WTC11 (cell line): ENCODE results near the gene TCF20. TPM values are rescaled to one million over a fixed set of nuclear protein-coding genes. Genes with fewer than 3 reads are reported as not detected.

Source experiments
- ATAC-seq: fragments of 200-7000 bp; cut with Tn5 transposase; 2 replicates; pipeline ENCODE4 v1.10.0; 2021; ENCODE audit warnings: mild to moderate bottlenecking, moderate library complexity
- CTCF ChIA-PET: fragments of 300-600 bp; sonication (Branson Sonifier 250); formaldehyde crosslinking; loops from one replicate; lab custom pipeline; 2021; ENCODE audit warnings: antibody characterized with exemption; lab: Charles Lee
- POLR2A ChIA-PET: fragments of 350-600 bp; sonication (Branson Sonifier 250); formaldehyde crosslinking; loops from one replicate; lab custom pipeline; 2021; ENCODE audit warnings: antibody characterized with exemption; lab: Charles Lee
- DNase-seq: peaks from one replicate; pipeline ENCODE4 v3.0.0; 2021; ENCODE audit warnings: low spot score
- H3K27ac Mint-ChIP-seq: 2 replicates; pipeline ENCODE4 v1.8.0; 2021; ENCODE audit warnings: mixed read lengths
- H3K27me3 Mint-ChIP-seq: 2 replicates; pipeline ENCODE4 v1.8.0; 2021; ENCODE audit warnings: low read depth, mild to moderate bottlenecking, moderate library complexity, mixed read lengths
- H3K36me3 Mint-ChIP-seq: 2 replicates; pipeline ENCODE4 v1.8.0; 2021; ENCODE audit warnings: mixed read lengths
- H3K4me1 Mint-ChIP-seq: 2 replicates; pipeline ENCODE4 v1.8.0; 2022; ENCODE audit warnings: mixed read lengths
- H3K4me3 Mint-ChIP-seq: 2 replicates; pipeline ENCODE4 v1.8.0; 2021; ENCODE audit warnings: mild to moderate bottlenecking, moderate library complexity, mixed read lengths
- H3K9me3 Mint-ChIP-seq: 2 replicates; pipeline ENCODE4 v1.8.0; 2021; ENCODE audit warnings: mixed read lengths
- ATF1 ChIP-seq: sonication (generic); formaldehyde crosslinking; IDR thresholded peaks from 2 replicates; pipeline ENCODE4 v1.8.1; 2023; ENCODE audit warnings: mild to moderate bottlenecking, moderate library complexity, missing genetic modification reagents
- CREB1 ChIP-seq: sonication (generic); formaldehyde crosslinking; IDR thresholded peaks from 2 replicates; pipeline ENCODE4 v1.8.0; 2023; ENCODE audit warnings: mild to moderate bottlenecking, missing genetic modification reagents
- CTCF ChIP-seq: fragments of 200-600 bp; IDR thresholded peaks from 2 replicates; pipeline ENCODE4 v1.8.0; 2022; ENCODE audit warnings: antibody characterized with exemption
- HMGXB4 ChIP-seq: sonication (generic); formaldehyde crosslinking; IDR thresholded peaks from 2 replicates; pipeline ENCODE4 v1.8.1; 2023; ENCODE audit warnings: mild to moderate bottlenecking, moderate library complexity, missing genetic modification reagents
- NFATC4 ChIP-seq: fragments of 250-450 bp; sonication (Bioruptor Pico); IDR thresholded peaks from 2 replicates; pipeline ENCODE4 v1.9.0; 2021; ENCODE audit warnings: mild to moderate bottlenecking
- NR1H2 ChIP-seq: sonication (generic); formaldehyde crosslinking; IDR thresholded peaks from 2 replicates; pipeline ENCODE4 v1.9.0; 2021; ENCODE audit warnings: mild to moderate bottlenecking, moderate library complexity, missing genetic modification reagents
- RELA ChIP-seq: sonication (generic); formaldehyde crosslinking; IDR thresholded peaks from 2 replicates; pipeline ENCODE4 v1.8.1; 2022; ENCODE audit warnings: missing genetic modification reagents, mild to moderate bottlenecking, borderline replicate concordance
- RORB ChIP-seq: fragments of 250-450 bp; sonication (Bioruptor Pico); IDR thresholded peaks from 2 replicates; pipeline ENCODE4 v1.9.0; 2021; ENCODE audit warnings: mild to moderate bottlenecking
- TP53 ChIP-seq: sonication (generic); formaldehyde crosslinking; IDR thresholded peaks from 2 replicates; pipeline ENCODE4 v1.8.1; 2023; ENCODE audit warnings: mild to moderate bottlenecking, missing genetic modification reagents
- ZBTB21 ChIP-seq: sonication (generic); formaldehyde crosslinking; IDR thresholded peaks from 2 replicates; pipeline ENCODE4 v1.8.1; 2023; ENCODE audit warnings: mild to moderate bottlenecking, missing genetic modification reagents, borderline replicate concordance
- ZNF121 ChIP-seq: sonication (generic); formaldehyde crosslinking; IDR thresholded peaks from 2 replicates; pipeline ENCODE4 v1.8.0; 2023; ENCODE audit warnings: missing genetic modification reagents
- total RNA-seq: library from RNA; stranded (reverse); gene quantifications from 3 replicates; pipeline ENCODE4 v1.2.3, GENCODE V29; 2021
- TF ChIP-seq, protein P1 (sequence below): fragments of 250-450 bp; sonication (Bioruptor Pico); IDR thresholded peaks from 2 replicates; pipeline ENCODE4 v1.9.0; 2021; ENCODE audit warnings: mild to moderate bottlenecking
- TF ChIP-seq, protein P2 (sequence below): sonication (generic); formaldehyde crosslinking; IDR thresholded peaks from 2 replicates; pipeline ENCODE4 v1.8.0; 2022; ENCODE audit warnings: mild to moderate bottlenecking, missing genetic modification reagents
- TF ChIP-seq, protein P3 (sequence below): sonication (generic); formaldehyde crosslinking; IDR thresholded peaks from 2 replicates; pipeline ENCODE4 v1.8.0; 2022; ENCODE audit warnings: mild to moderate bottlenecking, missing genetic modification reagents

Gene TCF20
- total RNA-seq, 1 experiment from 2014 or later = 77.0 TPM

DNA sequence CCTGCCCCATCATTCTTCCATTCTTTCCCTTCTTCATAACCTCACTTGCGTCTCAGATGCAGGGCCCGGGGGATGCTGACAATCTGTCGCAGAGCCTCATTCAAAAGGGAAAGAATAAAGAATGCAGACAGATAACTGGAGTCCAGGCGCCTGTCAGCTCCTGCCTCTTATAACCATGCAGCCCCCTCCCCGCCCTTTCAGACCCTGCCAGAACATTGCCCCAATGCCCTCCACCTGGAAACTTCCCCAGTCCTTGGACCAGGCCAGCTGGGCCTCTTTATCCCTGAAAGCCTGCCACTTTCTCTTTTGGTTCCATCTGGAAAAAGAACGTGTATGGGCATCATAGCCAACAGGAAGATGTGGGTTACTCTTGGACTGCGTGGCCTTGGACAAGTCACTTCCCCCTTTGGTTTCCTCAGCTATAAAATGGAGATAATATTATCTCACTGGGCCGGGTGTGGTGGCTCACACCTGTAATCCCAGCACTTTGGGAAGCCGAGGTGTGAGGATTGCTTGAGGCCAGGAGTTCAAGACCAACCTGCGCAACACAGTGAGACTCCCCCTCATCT lies 2.1 kb upstream of the TCF20 start:
- no peak for DNase-seq
- Mint-ChIP-seq H3K27me3 (peaks cover 15% of the 10 kb centered on the region; the same call in 1 of the 2 replicates), H3K4me3 (no peak overlapping the region), H3K36me3 (no peaks in the 10 kb centered on the region; the same call in 1 of the 2 replicates)
- no peak for TF ChIP-seq ZNF121
- no peak for TF ChIP-seq NFATC4
- TF ChIP-seq RORB (CRISPR knock-in tag) = no peak
- TF ChIP-seq, all 79 proteins: peak for 0
- H3K4me1 Mint-ChIP-seq = peaks cover 42% of the 10 kb centered on the region
- ChIA-PET POLR2A (no interaction called here), CTCF (interaction anchor here (1.3 kb wide), 1 partner anchor 21 kb away, joined by 5 read pairs; no protein-coding TSS in a partner anchor)
- ATAC-seq = no peak
- no peak overlapping the region for H3K27ac Mint-ChIP-seq
- no peaks in the 10 kb centered on the region for H3K9me3 Mint-ChIP-seq

DNA sequence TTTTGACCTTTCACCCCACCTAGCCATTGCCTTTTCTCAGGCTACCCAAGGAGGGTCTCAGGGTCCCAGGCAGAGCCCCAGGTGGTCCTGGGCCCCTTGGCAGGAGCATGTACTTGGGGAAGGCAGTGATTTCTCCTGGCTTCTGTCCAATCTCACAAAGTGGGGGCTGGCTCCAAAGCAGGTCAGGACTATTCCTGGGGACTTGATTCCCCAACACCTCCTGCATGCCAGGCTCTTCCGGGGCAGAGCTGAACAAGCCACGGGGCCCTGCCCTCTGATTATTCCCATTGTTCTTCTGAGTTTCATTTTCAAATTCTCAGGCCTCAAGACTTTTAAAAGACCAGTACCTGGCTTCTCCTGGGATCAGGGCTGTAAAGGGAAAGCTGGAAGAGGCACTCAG lies 1.5 kb upstream of the TCF20 start:
- peaks cover 11% of the 10 kb centered on the region; the same call in 1 of the 2 replicates for H3K27me3 Mint-ChIP-seq
- CTCF ChIA-PET = interaction anchor here (1.3 to 1.9 kb wide), 2 partner anchors 21 to 103 kb away, joined by 4 to 5 read pairs; no protein-coding TSS in a partner anchor
- peaks cover 42% of the 10 kb centered on the region for H3K4me1 Mint-ChIP-seq
- TF ChIP-seq TP53 (CRISPR knock-in tag) (no peak), CREB1 (CRISPR knock-in tag) (no peak), ZBTB21 (no peak), NR1H2 (CRISPR knock-in tag) (no peak), RELA (CRISPR knock-in tag) (no peak)
- TF ChIP-seq, protein P1, sequence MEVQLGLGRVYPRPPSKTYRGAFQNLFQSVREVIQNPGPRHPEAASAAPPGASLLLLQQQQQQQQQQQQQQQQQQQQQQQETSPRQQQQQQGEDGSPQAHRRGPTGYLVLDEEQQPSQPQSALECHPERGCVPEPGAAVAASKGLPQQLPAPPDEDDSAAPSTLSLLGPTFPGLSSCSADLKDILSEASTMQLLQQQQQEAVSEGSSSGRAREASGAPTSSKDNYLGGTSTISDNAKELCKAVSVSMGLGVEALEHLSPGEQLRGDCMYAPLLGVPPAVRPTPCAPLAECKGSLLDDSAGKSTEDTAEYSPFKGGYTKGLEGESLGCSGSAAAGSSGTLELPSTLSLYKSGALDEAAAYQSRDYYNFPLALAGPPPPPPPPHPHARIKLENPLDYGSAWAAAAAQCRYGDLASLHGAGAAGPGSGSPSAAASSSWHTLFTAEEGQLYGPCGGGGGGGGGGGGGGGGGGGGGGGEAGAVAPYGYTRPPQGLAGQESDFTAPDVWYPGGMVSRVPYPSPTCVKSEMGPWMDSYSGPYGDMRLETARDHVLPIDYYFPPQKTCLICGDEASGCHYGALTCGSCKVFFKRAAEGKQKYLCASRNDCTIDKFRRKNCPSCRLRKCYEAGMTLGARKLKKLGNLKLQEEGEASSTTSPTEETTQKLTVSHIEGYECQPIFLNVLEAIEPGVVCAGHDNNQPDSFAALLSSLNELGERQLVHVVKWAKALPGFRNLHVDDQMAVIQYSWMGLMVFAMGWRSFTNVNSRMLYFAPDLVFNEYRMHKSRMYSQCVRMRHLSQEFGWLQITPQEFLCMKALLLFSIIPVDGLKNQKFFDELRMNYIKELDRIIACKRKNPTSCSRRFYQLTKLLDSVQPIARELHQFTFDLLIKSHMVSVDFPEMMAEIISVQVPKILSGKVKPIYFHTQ (CRISPR knock-in tag) = no peak
- H3K9me3 Mint-ChIP-seq = no peaks in the 10 kb centered on the region
- peaks cover 2% of the 10 kb centered on the region; the same call in 1 of the 2 replicates for H3K36me3 Mint-ChIP-seq
- POLR2A ChIA-PET = no interaction called here
- ATAC-seq (no peak), DNase-seq (no peak)
- H3K4me3 Mint-ChIP-seq = no peak overlapping the region; the same call in 1 of the 2 replicates
- no peak overlapping the region for H3K27ac Mint-ChIP-seq

DNA sequence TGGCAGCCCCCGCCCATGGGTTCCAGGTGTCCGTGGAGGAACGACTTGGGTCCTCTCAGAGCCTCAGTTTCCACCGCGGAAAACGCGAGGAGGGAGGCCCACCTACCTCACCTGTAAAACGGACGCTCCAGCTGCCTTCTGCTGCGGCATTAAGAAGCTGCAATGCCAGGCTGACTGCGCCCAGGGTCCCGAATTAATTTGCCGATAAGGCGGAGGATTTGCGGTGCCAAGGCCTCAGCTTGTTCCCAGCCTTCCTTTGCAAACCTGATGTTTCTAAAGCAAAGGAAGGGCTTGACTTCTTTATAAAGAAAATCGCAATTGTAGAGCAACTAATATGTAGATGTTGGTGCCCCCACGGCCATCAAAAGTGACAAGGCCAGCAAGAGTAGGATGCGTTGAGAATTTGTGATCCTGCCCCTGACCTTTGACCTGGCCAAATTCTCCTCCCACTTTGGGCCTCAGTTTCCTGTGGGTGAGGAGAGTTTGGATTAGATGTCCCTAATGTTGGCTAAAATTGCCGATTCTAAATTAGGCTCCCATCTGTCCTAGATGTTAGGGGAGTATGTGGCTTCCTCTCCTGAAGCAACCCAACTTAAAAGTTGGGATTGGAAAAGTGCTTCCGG lies 849 bp upstream of the TCF20 start:
- no peak for DNase-seq
- peaks cover 11% of the 10 kb centered on the region for H3K27me3 Mint-ChIP-seq
- POLR2A ChIA-PET = interaction anchor here (0.8 kb wide), 1 partner anchor 13 kb away, joined by 3 read pairs; no protein-coding TSS in a partner anchor
- TF ChIP-seq CTCF = no peak
- no peak for TF ChIP-seq ATF1 (CRISPR knock-in tag)
- TF ChIP-seq, protein P2, sequence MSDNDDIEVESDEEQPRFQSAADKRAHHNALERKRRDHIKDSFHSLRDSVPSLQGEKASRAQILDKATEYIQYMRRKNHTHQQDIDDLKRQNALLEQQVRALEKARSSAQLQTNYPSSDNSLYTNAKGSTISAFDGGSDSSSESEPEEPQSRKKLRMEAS (CRISPR knock-in tag) = no peak
- TF ChIP-seq, protein P3, sequence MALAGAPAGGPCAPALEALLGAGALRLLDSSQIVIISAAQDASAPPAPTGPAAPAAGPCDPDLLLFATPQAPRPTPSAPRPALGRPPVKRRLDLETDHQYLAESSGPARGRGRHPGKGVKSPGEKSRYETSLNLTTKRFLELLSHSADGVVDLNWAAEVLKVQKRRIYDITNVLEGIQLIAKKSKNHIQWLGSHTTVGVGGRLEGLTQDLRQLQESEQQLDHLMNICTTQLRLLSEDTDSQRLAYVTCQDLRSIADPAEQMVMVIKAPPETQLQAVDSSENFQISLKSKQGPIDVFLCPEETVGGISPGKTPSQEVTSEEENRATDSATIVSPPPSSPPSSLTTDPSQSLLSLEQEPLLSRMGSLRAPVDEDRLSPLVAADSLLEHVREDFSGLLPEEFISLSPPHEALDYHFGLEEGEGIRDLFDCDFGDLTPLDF (CRISPR knock-in tag) = no peak
- TF ChIP-seq HMGXB4 (CRISPR knock-in tag) = no peak
- TF ChIP-seq, all 79 proteins: peak for 0
- CTCF ChIA-PET = interaction anchor here (1.9 kb wide), 1 partner anchor 102 kb away, joined by 4 read pairs; no protein-coding TSS in a partner anchor
- peaks cover 41% of the 10 kb centered on the region for H3K4me1 Mint-ChIP-seq
- ATAC-seq = no peak
- H3K27ac Mint-ChIP-seq = no peak overlapping the region
- no peaks in the 10 kb centered on the region for H3K9me3 Mint-ChIP-seq
- peaks cover 2% of the 10 kb centered on the region; the same call in 1 of the 2 replicates for H3K36me3 Mint-ChIP-seq
- peak overlapping the region; percentile 60 for H3K4me3 Mint-ChIP-seq
